HepG2 (cell line): Measurements from ENCODE around the gene MICAL3. TPM values are rescaled to one million over a fixed set of nuclear protein-coding genes. Genes with fewer than 3 reads are reported as not detected.

ENCODE experiments used
- ATAC-seq: fragments of 200-7000 bp; cut with Tn5 transposase; 3 replicates; pipeline ENCODE4 v1.9.1; 2020; ENCODE audit warnings: mild to moderate bottlenecking, moderate library complexity
- BruUV-seq: library from RNA; stranded (reverse); fragments of 400-500 nt; replicated peaks from 2 replicates; lab custom pipeline; 2021; lab: Mats Ljungman, UMichigan
- CTCF ChIA-PET: fragments of 300-600 bp; formaldehyde crosslinking; extraction: SDS; loops from one replicate; lab custom pipeline; 2021; ENCODE audit warnings: low total read pairs, inconsistent platforms, low intra/inter-chr PET ratio; lab: Yijun Ruan, JAX
- POLR2A ChIA-PET: fragments of 350-600 bp; sonication (Branson Sonifier 250); formaldehyde crosslinking; loops from one replicate; lab custom pipeline; 2020; ENCODE audit warnings: antibody characterized with exemption, inconsistent platforms; lab: Yijun Ruan, JAX
- DNase-seq: peaks from one replicate; pipeline ENCODE4 v3.0.0-alpha.2; 2015; ENCODE audit warnings: low spot score
- FAIRE-seq: peaks from 3 replicates; lab custom pipeline; 2011; peaks lifted over from hg19 to GRCh38; lab: Jason Lieb, UNC
- H2AFZ ChIP-seq: one replicate; pipeline ENCODE4 v1.6.1; 2011; ENCODE audit warnings: low read length, inconsistent platforms
- H3K27ac ChIP-seq: fragments of 300-600 bp; 3 replicates; pipeline ENCODE4 v1.8.0; 2011; ENCODE audit warnings: mixed run types, mild to moderate bottlenecking, mixed read lengths, low read length, inconsistent platforms; ENCODE audit not compliant: insufficient read depth; ENCODE audit errors: extremely low read length
- H3K27me3 ChIP-seq, 2 experiments: fragments of 200-600 bp in 1 of 2; 2 replicates in 1 of 2; 3 replicates in 1 of 2; pipeline versions ENCODE4 v1.6.0 to v1.8.0; 2011; ENCODE audit warnings: low read length in 2 of 2, mild to moderate bottlenecking in 2 of 2, moderate library complexity in 2 of 2, inconsistent platforms in 1 of 2; ENCODE audit not compliant: insufficient read depth in 2 of 2, control insufficient read depth in 1 of 2
- H3K36me3 ChIP-seq, 2 experiments: fragments of 200-600 bp in 1 of 2; replicated peaks in 1 of 2; 2 replicates in 1 of 2; 3 replicates in 1 of 2; pipeline versions ENCODE4 v1.5.1 to v1.8.0; 2011; ENCODE audit warnings: low read length in 2 of 2, inconsistent platforms in 1 of 2; ENCODE audit not compliant: insufficient read depth in 2 of 2, control insufficient read depth in 1 of 2
- H3K4me1 ChIP-seq: 2 replicates; pipeline ENCODE4 v1.5.1; 2012; ENCODE audit warnings: low read length, inconsistent platforms; ENCODE audit not compliant: insufficient read depth
- H3K4me2 ChIP-seq: 2 replicates; pipeline ENCODE4 v1.6.0; 2011; ENCODE audit warnings: low read depth, low read length, inconsistent platforms
- H3K4me3 ChIP-seq, 3 experiments: fragments of 200-600 bp in 1 of 3; sonication (generic), shearing (Covaris generic) in 1 of 3; replicated peaks in 1 of 3; 2 replicates each; pipeline ENCODE4 v1.5.1; 2011 to 2016; ENCODE audit warnings: low read length in 3 of 3, inconsistent platforms in 2 of 3, low read depth in 2 of 3, mild to moderate bottlenecking in 2 of 3, control low read depth in 1 of 3, mixed read lengths in 1 of 3; ENCODE audit not compliant: insufficient read depth in 1 of 3
- H3K79me2 ChIP-seq: one replicate; pipeline ENCODE4 v1.6.1; 2011; ENCODE audit warnings: low read length, inconsistent platforms; ENCODE audit not compliant: insufficient read depth
- H3K9ac ChIP-seq: 2 replicates; pipeline ENCODE4 v1.6.0; 2011; ENCODE audit warnings: mild to moderate bottlenecking, low read depth, low read length, inconsistent platforms; ENCODE audit not compliant: insufficient read depth
- H3K9me3 ChIP-seq: 2 replicates; pipeline ENCODE4 v1.5.1; 2012; ENCODE audit warnings: mild to moderate bottlenecking, low read length
- H4K20me1 ChIP-seq: 2 replicates; pipeline ENCODE4 v1.6.0; 2011; ENCODE audit warnings: inconsistent platforms, mild to moderate bottlenecking, low read length, moderate library complexity; ENCODE audit not compliant: insufficient read depth
- ARID2 ChIP-seq: sonication (generic); formaldehyde crosslinking; IDR thresholded peaks from 2 replicates; pipeline ENCODE4 v1.8.1; 2022; ENCODE audit warnings: mild to moderate bottlenecking, missing genetic modification reagents, borderline replicate concordance
- CSRNP1 ChIP-seq: sonication (generic); formaldehyde crosslinking; IDR thresholded peaks from 2 replicates; pipeline ENCODE4 v1.8.1; 2023; ENCODE audit warnings: mild to moderate bottlenecking, missing genetic modification reagents
- ELF1 ChIP-seq: sonication (generic); formaldehyde crosslinking; IDR thresholded peaks from 2 replicates; pipeline ENCODE4 v1.4.0; 2020; ENCODE audit warnings: missing genetic modification reagents
- HNRNPL ChIP-seq: fragments of 200-400 bp; formaldehyde crosslinking; IDR thresholded peaks from 2 replicates; pipeline ENCODE4 v1.6.1; 2017; ENCODE audit warnings: mild to moderate bottlenecking, low read depth, low read length
- KDM3A ChIP-seq: IDR thresholded peaks from 2 replicates; pipeline ENCODE4 v1.6.1; 2018; ENCODE audit warnings: low read depth, missing compliant biosample characterization
- RFX1 ChIP-seq: fragments of 450-650 bp; IDR thresholded peaks from 2 replicates; pipeline ENCODE4 v1.6.1; 2017
- ZNF121 ChIP-seq: sonication (generic); formaldehyde crosslinking; IDR thresholded peaks from 2 replicates; pipeline ENCODE4 v1.5.0; 2020; ENCODE audit warnings: mild to moderate bottlenecking, missing genetic modification reagents
- ZNF230 ChIP-seq: sonication (generic); formaldehyde crosslinking; IDR thresholded peaks from 2 replicates; pipeline ENCODE4 v1.4.0; 2020; ENCODE audit warnings: mild to moderate bottlenecking, missing genetic modification reagents
- WGBS: methylation state at CpG from one replicate; pipeline ENCODE4 v1.1.6; 2017; ENCODE audit warnings: low lambda C conversion rate; 5-methylcytosine and 5-hydroxymethylcytosine counted together
- in situ Hi-C: cut with HindIII; loops from 2 replicates; pipeline ENCODE4 v1.10.0; 2017; ENCODE audit warnings: low pct_unique_long_range_greater_than_20kb; ENCODE audit not compliant: extremely low pct_ligation_motif_present
- intact Hi-C: fragments of 100-400 bp; cut with micrococcal nuclease; formaldehyde crosslinking; loops from one replicate; pipeline ENCODE4 v1.10.0; 2022; ENCODE audit not compliant: unreplicated experiment
- polyA plus RNA-seq, 8 experiments: library from polyadenylated mRNA; depleted of rRNA in 3 of 8; stranded (reverse) in 7 of 8; unstranded in 1 of 8; fragments of >200 nt; fragmentation: Illumina TruSeq in 4 of 8; extraction: Trizol in 4 of 8; gene quantifications; 2 replicates each; pipeline versions ENCODE4 v1.2.1 to v1.2.3, GENCODE V29; 2011 to 2016; ENCODE audit warnings: low read depth in 4 of 8, missing spikeins in 1 of 8, mixed read lengths in 1 of 8; ENCODE audit not compliant: insufficient read depth in 1 of 8
- total RNA-seq, 5 experiments: library from RNA; depleted of rRNA; stranded (reverse); fragments of >200 nt; fragmentation: Illumina TruSeq; extraction: Trizol; gene quantifications; 2 replicates each; pipeline ENCODE4 v1.2.3, GENCODE V29; 2016; ENCODE audit warnings: low read depth in 1 of 5

MICAL3 gene
- total and polyA plus RNA-seq, 2 of the 13 experiments (the other 11 are each of a cell fraction or from before 2014, with no cell fraction given), result 5.3 to 12.5 TPM

DNA sequence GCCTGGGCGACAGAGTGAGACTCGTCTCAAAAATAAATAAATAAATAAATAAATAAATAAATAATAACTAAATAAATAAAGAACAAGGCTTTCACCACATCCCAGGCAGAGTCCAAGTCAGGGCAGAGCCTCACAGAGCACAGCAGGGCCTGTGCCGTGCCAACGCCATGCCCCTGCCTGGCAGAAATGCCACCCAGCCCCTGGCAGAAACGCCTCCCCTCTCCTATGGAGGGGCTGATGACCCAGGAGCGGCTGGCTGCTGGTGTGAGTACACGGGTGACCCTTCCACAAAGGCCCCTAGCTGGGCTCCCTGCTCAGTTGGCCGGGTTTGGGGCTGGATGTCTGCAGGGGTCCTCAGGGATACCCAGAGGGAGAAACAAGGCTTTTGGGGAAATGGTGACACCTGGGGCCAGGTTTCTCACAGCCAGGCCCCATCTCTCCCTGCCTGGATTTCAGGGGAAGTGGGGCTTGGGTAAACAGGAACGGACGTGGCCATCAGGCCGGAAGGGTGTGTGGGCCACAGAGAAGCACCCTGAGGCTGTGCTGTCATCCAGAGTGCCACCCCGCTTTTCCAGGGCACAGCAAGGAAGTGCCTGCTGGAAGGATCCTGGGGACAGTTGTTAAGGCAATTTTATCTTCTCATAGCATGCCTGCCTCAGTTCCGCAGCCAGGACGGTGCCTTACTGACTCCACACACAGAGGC is 255.2 kb downstream of the MICAL3 start:
- BruUV-seq, result no TSS peak
- Histone ChIP-seq H3K4me1 (peaks cover 51% of the 10 kb centered on the region), H3K27ac (no peak overlapping the region), H3K4me3 (no peak overlapping the region), H3K4me2 (no peak overlapping the region), H4K20me1 (no peaks in the 10 kb centered on the region), H3K9me3 (no peaks in the 10 kb centered on the region), H3K27me3 (no peaks in the 10 kb centered on the region), H3K36me3 (no peaks in the 10 kb centered on the region; a peak in 1 of 5 replicates), H2AFZ (no peak overlapping the region), H3K9ac (no peak overlapping the region), H3K79me2 (peaks cover 42% of the 10 kb centered on the region)
- WGBS, result 95% methylated on average over 9 of the region's 14 CpGs
- TF ChIP-seq HNRNPL (peak; percentile 92), ZNF230 (CRISPR knock-in tag) (no peak)
- in situ Hi-C loops, result no loop called here
- DNase-seq, result no peak
- no peak for ATAC-seq
- POLR2A ChIA-PET, result interaction anchor here (0.7 kb wide), 1 partner anchor 10 kb away, joined by 3 read pairs; no protein-coding TSS in a partner anchor
- CTCF ChIA-PET, result no interaction called here
- intact Hi-C loops, result no loop called here
- FAIRE-seq, result no peak

GRCh38 chr22:17767233-17768065 is 256.9 kb downstream of the MICAL3 start:
- H3K4me1 ChIP-seq, result peaks cover 52% of the 10 kb centered on the region
- TF ChIP-seq ZNF121 (CRISPR knock-in tag) (peak; percentile 71), RFX1 (no peak), ELF1 (CRISPR knock-in tag) (no peak), KDM3A (CRISPR knock-in tag) (no peak), CSRNP1 (CRISPR knock-in tag) (no peak), ARID2 (CRISPR knock-in tag) (no peak)
- no peak overlapping the region for H3K4me3 ChIP-seq
- FAIRE-seq (no peak), DNase-seq (no peak), ATAC-seq (no peak)
- no peak overlapping the region for H3K4me2 ChIP-seq
- H3K79me2 ChIP-seq, result peaks cover 39% of the 10 kb centered on the region
- no peak overlapping the region for H3K9ac ChIP-seq
- intact Hi-C loops, result no loop called here
- 93% methylated on average over 14 of the region's 14 CpGs for WGBS
- H4K20me1 ChIP-seq, result no peaks in the 10 kb centered on the region
- peak overlapping the region; percentile 30 for H3K27ac ChIP-seq
- H3K9me3 ChIP-seq, result no peaks in the 10 kb centered on the region
- POLR2A ChIA-PET, result no interaction called here
- BruUV-seq, result no TSS peak
- no peaks in the 10 kb centered on the region; a peak in 1 of 5 replicates for H3K36me3 ChIP-seq
- CTCF ChIA-PET, result no interaction called here
- H2AFZ ChIP-seq, result no peak overlapping the region
- in situ Hi-C loops, result no loop called here
- no peaks in the 10 kb centered on the region for H3K27me3 ChIP-seq
